Caco-2 (cell line): ENCODE data around the gene ABHD17C. TPM values are rescaled to one million over a fixed set of nuclear protein-coding genes. Genes with fewer than 3 reads are reported as not detected.

Experiments used
- BruUV-seq: library from RNA; stranded (reverse); fragments of 400-500 nt; replicated peaks from 2 replicates; lab custom pipeline; 2021; lab: Mats Ljungman, UMichigan
- CTCF ChIA-PET: fragments of 300-600 bp; sonication (Branson Sonifier 250); formaldehyde crosslinking; loops from one replicate; lab custom pipeline; 2022; ENCODE audit warnings: antibody characterized with exemption; lab: Charles Lee
- POLR2A ChIA-PET: fragments of 300-600 bp; sonication (Branson Sonifier 250); formaldehyde crosslinking; loops from one replicate; lab custom pipeline; 2022; ENCODE audit warnings: antibody characterized with exemption; lab: Charles Lee
- DNase-seq, 2 experiments: peaks; one replicate each; pipeline versions ENCODE4 v3.0.0 to v3.0.0-alpha.2; 2020 to 2022
- H3K27me3 ChIP-seq: replicated peaks from 2 replicates; pipeline ENCODE4 v1.6.0; 2011; ENCODE audit warnings: low read length; ENCODE audit not compliant: control insufficient read depth, insufficient read depth
- H3K36me3 ChIP-seq: 2 replicates; pipeline ENCODE4 v1.5.1; 2011; ENCODE audit warnings: low read length; ENCODE audit not compliant: control insufficient read depth, insufficient read depth
- H3K4me1 ChIP-seq: fragments of 250-450 bp; sonication (Bioruptor Pico); 2 replicates; pipeline ENCODE4 v1.5.1; 2020; ENCODE audit warnings: mild to moderate bottlenecking
- H3K4me3 ChIP-seq: 2 replicates; pipeline ENCODE4 v1.5.1; 2011; ENCODE audit warnings: low read depth, mild to moderate bottlenecking, control low read depth, low read length
- H3K9me3 ChIP-seq: fragments of 250-450 bp; sonication (Bioruptor Pico); 2 replicates; pipeline ENCODE4 v1.5.1; 2020; ENCODE audit warnings: mild to moderate bottlenecking, moderate library complexity
- H3K27ac Mint-ChIP-seq: one replicate; pipeline ENCODE4 v1.8.0; 2022; ENCODE audit warnings: mixed read lengths; ENCODE audit not compliant: unreplicated experiment
- H3K27me3 Mint-ChIP-seq: one replicate; pipeline ENCODE4 v1.8.0; 2022; ENCODE audit warnings: mixed read lengths; ENCODE audit not compliant: insufficient read depth, unreplicated experiment
- H3K36me3 Mint-ChIP-seq: one replicate; pipeline ENCODE4 v1.8.0; 2022; ENCODE audit warnings: mild to moderate bottlenecking, mixed read lengths; ENCODE audit not compliant: insufficient read depth, unreplicated experiment
- H3K4me1 Mint-ChIP-seq: one replicate; pipeline ENCODE4 v1.8.0; 2022; ENCODE audit warnings: low read depth, mixed read lengths; ENCODE audit not compliant: unreplicated experiment
- H3K4me3 Mint-ChIP-seq: one replicate; pipeline ENCODE4 v1.8.0; 2022; ENCODE audit warnings: mild to moderate bottlenecking, moderate library complexity, mixed read lengths; ENCODE audit not compliant: unreplicated experiment
- H3K9me3 Mint-ChIP-seq: one replicate; pipeline ENCODE4 v1.8.0; 2022; ENCODE audit warnings: mixed read lengths; ENCODE audit not compliant: unreplicated experiment
- CTCF ChIP-seq, 2 experiments: fragments of 200-600 bp in 1 of 2; IDR thresholded peaks; 1 replicate in 1 of 2; 2 replicates in 1 of 2; pipeline versions ENCODE4 v1.5.1 to v1.8.0; 2011 to 2022; ENCODE audit warnings: antibody characterized with exemption in 1 of 2, control low read depth in 1 of 2, inconsistent platforms in 1 of 2, low read depth in 1 of 2, low read length in 1 of 2, mild to moderate bottlenecking in 1 of 2, moderate library complexity in 1 of 2; ENCODE audit not compliant: insufficient read depth in 1 of 2, severe bottlenecking in 1 of 2, unreplicated experiment in 1 of 2
- intact Hi-C: fragments of 100-400 bp; cut with micrococcal nuclease; formaldehyde crosslinking; loops from one replicate; pipeline ENCODE4 v1.10.0; 2022; ENCODE audit not compliant: unreplicated experiment
- total RNA-seq: library from RNA; stranded (reverse); gene quantifications from 2 replicates; pipeline ENCODE4 v1.2.3, GENCODE V29; 2022

Gene ABHD17C
- total RNA-seq, 1 experiment from 2014 or later: 25.0 TPM

- Histone ChIP-seq H3K4me3 (no peak overlapping the region), H3K9me3 (no peaks in the 10 kb centered on the region), H3K4me1 (peaks cover 24% of the 10 kb centered on the region), H3K36me3 (no peaks in the 10 kb centered on the region; the same call in 1 of the 2 replicates), H3K27me3 (no peaks in the 10 kb centered on the region)
- H3K4me3 Mint-ChIP-seq: no peak overlapping the region
- no peaks in the 10 kb centered on the region for H3K27me3 Mint-ChIP-seq
- ChIA-PET POLR2A (no interaction called here), CTCF (no interaction called here)
- H3K4me1 Mint-ChIP-seq: peaks cover 29% of the 10 kb centered on the region
- no peak for DNase-seq
- H3K27ac Mint-ChIP-seq: no peak overlapping the region
- TF ChIP-seq CTCF (IDR thresholded peaks at IDR 0.05; ENCODE audit: insufficient read depth in 1 of 2, low read depth in 1 of 2, low read length in 1 of 2, severe bottlenecking in 1 of 2, unreplicated experiment in 1 of 2): no peak
- no peaks in the 10 kb centered on the region for H3K9me3 Mint-ChIP-seq
- no TSS peak for BruUV-seq
- intact Hi-C loops: no loop called here
- peaks cover 12% of the 10 kb centered on the region for H3K36me3 Mint-ChIP-seq
Observed at GRCh38 chr15:80730926-80731325, 35.8 kb downstream of the ABHD17C start.

GRCh38 chr15:80732167-80732566, 37.1 kb downstream of the ABHD17C start:
- no peak for TF ChIP-seq CTCF (IDR thresholded peaks at IDR 0.05; ENCODE audit: insufficient read depth in 1 of 2, low read depth in 1 of 2, low read length in 1 of 2, severe bottlenecking in 1 of 2, unreplicated experiment in 1 of 2)
- Mint-ChIP-seq H3K27ac (no peak overlapping the region), H3K27me3 (no peaks in the 10 kb centered on the region), H3K4me1 (peaks cover 17% of the 10 kb centered on the region), H3K36me3 (no peaks in the 10 kb centered on the region), H3K4me3 (no peak overlapping the region), H3K9me3 (no peaks in the 10 kb centered on the region)
- no peaks in the 10 kb centered on the region for H3K9me3 ChIP-seq
- H3K4me3 ChIP-seq: no peak overlapping the region
- ChIA-PET POLR2A (no interaction called here), CTCF (no interaction called here)
- no peaks in the 10 kb centered on the region; the same call in 1 of the 2 replicates for H3K36me3 ChIP-seq
- peaks cover 17% of the 10 kb centered on the region for H3K4me1 ChIP-seq
- no peaks in the 10 kb centered on the region for H3K27me3 ChIP-seq
- no TSS peak for BruUV-seq
- intact Hi-C loops: no loop called here
- DNase-seq: no peak

GRCh38 chr15:80732818-80733217, 37.7 kb downstream of the ABHD17C start:
- ChIA-PET CTCF (no interaction called here), POLR2A (no interaction called here)
- H3K9me3 Mint-ChIP-seq: no peaks in the 10 kb centered on the region
- Histone ChIP-seq H3K9me3 (no peaks in the 10 kb centered on the region), H3K27me3 (no peaks in the 10 kb centered on the region), H3K36me3 (no peaks in the 10 kb centered on the region; the same call in 1 of the 2 replicates), H3K4me1 (peaks cover 12% of the 10 kb centered on the region), H3K4me3 (no peak overlapping the region)
- no TSS peak for BruUV-seq
- H3K27me3 Mint-ChIP-seq: no peaks in the 10 kb centered on the region
- no peaks in the 10 kb centered on the region for H3K36me3 Mint-ChIP-seq
- no peak overlapping the region for H3K27ac Mint-ChIP-seq
- peaks cover 11% of the 10 kb centered on the region for H3K4me1 Mint-ChIP-seq
- no peak for TF ChIP-seq CTCF (IDR thresholded peaks at IDR 0.05; ENCODE audit: insufficient read depth in 1 of 2, low read depth in 1 of 2, low read length in 1 of 2, severe bottlenecking in 1 of 2, unreplicated experiment in 1 of 2)
- H3K4me3 Mint-ChIP-seq: no peak overlapping the region
- DNase-seq: no peak
- intact Hi-C loops: no loop called here
